Liver (tissue), 9 donors: ENCODE results near the gene ANO8. TPM values are rescaled to one million over a fixed set of nuclear protein-coding genes. Genes with fewer than 3 reads are reported as not detected.

Source experiments
- DNase-seq: peaks from one replicate; pipeline ENCODE4 v3.0.0-alpha.2; 2017; ENCODE audit warnings: low spot score
- H3K27ac ChIP-seq, 2 donors: one replicate each; pipeline ENCODE4 v1.7.0; 2013; ENCODE audit warnings: inconsistent platforms in 2 of 2, low read length in 2 of 2, control low read depth in 1 of 2, low read depth in 1 of 2, mild to moderate bottlenecking in 1 of 2
- H3K27me3 ChIP-seq, 4 donors: one replicate each; pipeline versions ENCODE4 v1.6.1 to v1.7.0; 2013; ENCODE audit warnings: low read length in 3 of 4, inconsistent platforms in 1 of 4, mild to moderate bottlenecking in 1 of 4, moderate library complexity in 1 of 4; ENCODE audit not compliant: control insufficient read depth in 4 of 4, insufficient read depth in 4 of 4
- H3K36me3 ChIP-seq, 4 donors: one replicate each; pipeline versions ENCODE4 v1.6.1 to v1.7.0; 2013; ENCODE audit warnings: low read length in 3 of 4, mild to moderate bottlenecking in 3 of 4, low read depth in 1 of 4, moderate library complexity in 1 of 4; ENCODE audit not compliant: control insufficient read depth in 4 of 4, insufficient read depth in 3 of 4
- H3K4me1 ChIP-seq, 4 donors: one replicate each; pipeline versions ENCODE4 v1.6.1 to v1.7.0; 2013; ENCODE audit warnings: low read length in 3 of 4, mild to moderate bottlenecking in 3 of 4, moderate library complexity in 1 of 4; ENCODE audit not compliant: control insufficient read depth in 4 of 4, insufficient read depth in 4 of 4
- H3K4me3 ChIP-seq, 3 donors: one replicate each; pipeline versions ENCODE4 v1.6.1 to v1.7.0; 2013; ENCODE audit warnings: low read length in 3 of 3, control low read depth in 1 of 3, low read depth in 1 of 3, mild to moderate bottlenecking in 1 of 3
- H3K9ac ChIP-seq, 2 donors: one replicate each; pipeline ENCODE4 v1.7.0; 2013; ENCODE audit warnings: low read length in 2 of 2, mild to moderate bottlenecking in 2 of 2, moderate library complexity in 2 of 2, control low read depth in 1 of 2, low read depth in 1 of 2
- H3K9me3 ChIP-seq, 4 donors: one replicate each; pipeline versions ENCODE4 v1.6.1 to v1.7.0; 2013; ENCODE audit warnings: low read length in 3 of 4; ENCODE audit not compliant: control insufficient read depth in 4 of 4
- EGR1 ChIP-seq, 2 donors: IDR thresholded peaks; 2 replicates each; pipeline ENCODE4 v1.6.1; 2016 to 2018; ENCODE audit warnings: antibody characterized with exemption in 2 of 2, low read depth in 2 of 2
- FOXA1 ChIP-seq: IDR thresholded peaks from 2 replicates; pipeline ENCODE4 v1.6.1; 2016; ENCODE audit warnings: antibody characterized with exemption
- FOXA2 ChIP-seq: IDR thresholded peaks from 2 replicates; pipeline ENCODE4 v1.6.1; 2016; ENCODE audit warnings: antibody characterized with exemption
- GABPA ChIP-seq, 2 donors: IDR thresholded peaks in 1 of 2; conservative IDR thresholded peaks in 1 of 2; 2 replicates each; pipeline ENCODE4 v1.6.1; 2016; ENCODE audit warnings: antibody characterized with exemption in 2 of 2, mild to moderate bottlenecking in 1 of 2, moderate library complexity in 1 of 2
- HNF4A ChIP-seq, 2 donors: conservative IDR thresholded peaks; 2 replicates each; pipeline ENCODE4 v1.6.1; 2016; ENCODE audit warnings: antibody characterized with exemption in 2 of 2, mild to moderate bottlenecking in 2 of 2
- HNF4G ChIP-seq: IDR thresholded peaks from 2 replicates; pipeline ENCODE4 v1.6.1; 2016; ENCODE audit warnings: antibody characterized with exemption
- JUND ChIP-seq, 2 donors: IDR thresholded peaks; 2 replicates each; pipeline ENCODE4 v1.6.1; 2016; ENCODE audit warnings: antibody characterized with exemption in 2 of 2
- NR2F2 ChIP-seq: IDR thresholded peaks from 2 replicates; pipeline ENCODE4 v1.6.1; 2016; ENCODE audit warnings: antibody characterized with exemption
- RAD21 ChIP-seq, 2 donors: IDR thresholded peaks; 2 replicates each; pipeline ENCODE4 v1.6.1; 2016; ENCODE audit warnings: antibody characterized with exemption in 2 of 2, mild to moderate bottlenecking in 2 of 2
- RXRA ChIP-seq, 2 donors: IDR thresholded peaks; 2 replicates each; pipeline ENCODE4 v1.6.1; 2017 to 2018; ENCODE audit warnings: antibody characterized with exemption in 2 of 2, mild to moderate bottlenecking in 1 of 2
- SP1 ChIP-seq: IDR thresholded peaks from 2 replicates; pipeline ENCODE4 v1.6.1; 2018; ENCODE audit warnings: antibody characterized with exemption, mild to moderate bottlenecking
- TAF1 ChIP-seq: conservative IDR thresholded peaks from 2 replicates; pipeline ENCODE4 v1.6.1; 2016; ENCODE audit warnings: antibody characterized with exemption, mild to moderate bottlenecking
- YY1 ChIP-seq: IDR thresholded peaks from 2 replicates; pipeline ENCODE4 v1.6.1; 2016; ENCODE audit warnings: antibody characterized with exemption, mild to moderate bottlenecking
- WGBS: extraction: QIAGEN DNeasy Blood & Tissue Kit; methylation state at CpG from one replicate; pipeline ENCODE4 v1.1.7; 2013; 5-methylcytosine and 5-hydroxymethylcytosine counted together
- polyA plus RNA-seq, 2 donors: library from polyadenylated mRNA; stranded (reverse) in 1 of 2; unstranded in 1 of 2; fragments of 200-250 nt in 1 of 2; fragments of >200 nt in 1 of 2; fragmentation: Nextera tagmentation in 1 of 2; extraction: Ambion mirVana in 1 of 2; gene quantifications; one replicate each; pipeline versions ENCODE4 v1.2.1 to v1.2.3, GENCODE V29; 2013 to 2015
- total RNA-seq, 2 donors: library from RNA; depleted of rRNA; stranded (reverse); fragments of >200 nt; gene quantifications; one replicate each; pipeline ENCODE4 v1.2.3, GENCODE V29; 2014
- TF ChIP-seq, protein P1 (sequence below): IDR thresholded peaks from 2 replicates; pipeline ENCODE4 v1.6.1; 2016; ENCODE audit warnings: antibody characterized with exemption
- TF ChIP-seq, protein P2 (sequence below): fragments of 150-350 bp; IDR thresholded peaks from 2 replicates; pipeline ENCODE4 v1.5.1; 2017; ENCODE audit warnings: improper control_type of control experiment, low read depth, low read length; ENCODE audit not compliant: missing input control
- TF ChIP-seq, protein P3 (sequence below): IDR thresholded peaks from 2 replicates; pipeline ENCODE4 v1.6.1; 2016; ENCODE audit warnings: antibody characterized with exemption, mild to moderate bottlenecking
- TF ChIP-seq, protein P4 (sequence below): IDR thresholded peaks from 2 replicates; pipeline ENCODE4 v1.6.1; 2016; ENCODE audit warnings: antibody characterized with exemption
- TF ChIP-seq, protein P5 (sequence below): IDR thresholded peaks from 2 replicates; pipeline ENCODE4 v1.6.1; 2016; ENCODE audit warnings: antibody characterized with exemption
- donor health status: healthy.
- donor health status: healthy.
- donor health status: healthy.
- donor health status: healthy.
- donor health status: healthy.

The ANO8 gene
- total and polyA plus RNA-seq, 4 donors, result 0.75 to 5.8 (median 2.1) TPM

DNA sequence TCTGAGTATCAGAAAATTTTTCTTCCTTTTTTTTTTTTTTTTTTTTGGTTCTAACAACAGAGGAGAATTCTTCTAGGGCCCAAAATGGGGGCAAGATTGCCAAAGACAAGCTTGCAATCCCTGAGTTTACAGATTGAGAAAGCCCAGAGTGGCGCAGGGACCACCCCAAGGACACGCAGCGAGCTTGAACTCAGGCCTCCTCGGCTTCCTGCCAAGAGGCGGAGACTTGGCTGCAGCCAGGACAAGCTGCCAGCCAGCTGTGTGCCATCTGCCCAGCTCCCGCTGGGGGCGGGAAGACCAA, 29.5 kb downstream of the ANO8 start:
- H3K4me3 ChIP-seq, result peak overlapping the region in 1 of 3 donors; percentile 81
- peak overlapping the region; percentile 55 to 93 for H3K27ac ChIP-seq
- DNase-seq, result no peak
- TF ChIP-seq FOXA2 (no peak), FOXA1 (peak; percentile 10), HNF4G (no peak), JUND (IDR thresholded peaks at IDR 0.05) (no peak), RXRA (IDR thresholded peaks at IDR 0.05) (peak; percentile 74 to 77), RAD21 (IDR thresholded peaks at IDR 0.05) (no peak), GABPA (IDR thresholded peaks at IDR 0.05 in 1 of 2, conservative IDR thresholded peaks at IDR 0.05 in 1 of 2) (no peak), SP1 (peak; percentile 91)
- TF ChIP-seq, protein P1, sequence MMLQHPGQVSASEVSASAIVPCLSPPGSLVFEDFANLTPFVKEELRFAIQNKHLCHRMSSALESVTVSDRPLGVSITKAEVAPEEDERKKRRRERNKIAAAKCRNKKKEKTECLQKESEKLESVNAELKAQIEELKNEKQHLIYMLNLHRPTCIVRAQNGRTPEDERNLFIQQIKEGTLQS, result no peak
- TF ChIP-seq, protein P2, sequence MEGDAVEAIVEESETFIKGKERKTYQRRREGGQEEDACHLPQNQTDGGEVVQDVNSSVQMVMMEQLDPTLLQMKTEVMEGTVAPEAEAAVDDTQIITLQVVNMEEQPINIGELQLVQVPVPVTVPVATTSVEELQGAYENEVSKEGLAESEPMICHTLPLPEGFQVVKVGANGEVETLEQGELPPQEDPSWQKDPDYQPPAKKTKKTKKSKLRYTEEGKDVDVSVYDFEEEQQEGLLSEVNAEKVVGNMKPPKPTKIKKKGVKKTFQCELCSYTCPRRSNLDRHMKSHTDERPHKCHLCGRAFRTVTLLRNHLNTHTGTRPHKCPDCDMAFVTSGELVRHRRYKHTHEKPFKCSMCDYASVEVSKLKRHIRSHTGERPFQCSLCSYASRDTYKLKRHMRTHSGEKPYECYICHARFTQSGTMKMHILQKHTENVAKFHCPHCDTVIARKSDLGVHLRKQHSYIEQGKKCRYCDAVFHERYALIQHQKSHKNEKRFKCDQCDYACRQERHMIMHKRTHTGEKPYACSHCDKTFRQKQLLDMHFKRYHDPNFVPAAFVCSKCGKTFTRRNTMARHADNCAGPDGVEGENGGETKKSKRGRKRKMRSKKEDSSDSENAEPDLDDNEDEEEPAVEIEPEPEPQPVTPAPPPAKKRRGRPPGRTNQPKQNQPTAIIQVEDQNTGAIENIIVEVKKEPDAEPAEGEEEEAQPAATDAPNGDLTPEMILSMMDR, result no peak
- H3K36me3 ChIP-seq, result no peaks in the 10 kb centered on the region
- H3K9ac ChIP-seq, result no peak overlapping the region
- H3K9me3 ChIP-seq, result no peaks in the 10 kb centered on the region
- peaks cover 12 to 53% (median 41%) of the 10 kb centered on the region in 4 donors for H3K4me1 ChIP-seq
- WGBS, result under 1% methylated on average over 7 of the region's 7 CpGs
- no peaks in the 10 kb centered on the region for H3K27me3 ChIP-seq

DNA sequence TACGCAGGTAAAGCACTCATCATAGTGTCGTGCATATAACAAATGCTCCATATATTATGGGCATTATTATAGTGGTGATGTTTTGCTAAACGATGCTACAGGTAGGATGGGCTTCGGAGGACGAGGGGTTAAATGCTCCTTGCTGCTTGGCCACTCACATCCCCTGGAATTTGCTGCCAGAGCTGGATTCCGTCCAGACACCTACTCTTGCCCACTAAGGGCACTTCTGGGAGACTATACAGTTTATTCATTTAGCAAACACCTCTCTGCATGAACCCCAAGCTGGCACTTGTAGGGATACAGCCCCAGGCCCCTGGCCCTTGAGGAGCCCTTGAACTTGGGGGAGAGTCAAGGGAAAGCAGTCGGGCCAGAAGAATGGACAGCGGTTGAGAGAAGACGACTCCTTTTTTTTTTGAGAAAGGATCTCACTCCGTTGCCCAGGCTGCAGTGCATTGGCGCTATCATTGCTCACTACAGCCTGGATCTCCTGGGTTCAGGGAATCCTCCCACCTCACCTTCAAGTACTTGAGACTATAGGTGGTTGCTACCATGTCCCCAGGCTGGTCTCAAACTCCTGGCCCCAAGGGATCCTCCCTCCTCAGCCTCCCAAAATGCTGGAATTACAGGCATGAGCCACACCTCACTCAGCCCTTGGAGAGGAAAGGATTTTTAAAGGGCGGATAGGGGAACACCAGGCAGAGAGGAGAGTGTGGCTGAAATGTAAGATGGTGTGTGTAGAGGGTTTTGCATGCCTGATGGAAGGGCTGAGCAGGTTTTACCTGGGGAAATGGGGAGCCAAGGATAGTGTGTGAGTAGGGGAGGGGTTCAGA, 30.1 kb downstream of the ANO8 start:
- TF ChIP-seq SP1, result no peak
- no peak for TF ChIP-seq JUND (IDR thresholded peaks at IDR 0.05)
- no peak for TF ChIP-seq FOXA1
- TF ChIP-seq, protein P1, result no peak
- TF ChIP-seq RXRA (IDR thresholded peaks at IDR 0.05), result no peak
- Histone ChIP-seq H3K9ac (no peak overlapping the region), H3K27me3 (no peaks in the 10 kb centered on the region), H3K9me3 (no peaks in the 10 kb centered on the region), H3K27ac (peak overlapping the region; percentile 55 to 93), H3K36me3 (no peaks in the 10 kb centered on the region), H3K4me1 (peaks cover 12 to 49% (median 38%) of the 10 kb centered on the region in 4 donors), H3K4me3 (no peak overlapping the region)
- WGBS, result 67% methylated on average over 12 of the region's 12 CpGs
- no peak for DNase-seq

GRCh38 chr19:17303940-17304267, 30.8 kb downstream of the ANO8 start:
- Histone ChIP-seq H3K27ac (peak overlapping the region in 1 of 2 donors; percentile 23), H3K9me3 (no peaks in the 10 kb centered on the region), H3K27me3 (no peaks in the 10 kb centered on the region), H3K4me1 (peaks cover 12 to 46% (median 37%) of the 10 kb centered on the region in 4 donors), H3K4me3 (no peak overlapping the region), H3K36me3 (no peaks in the 10 kb centered on the region), H3K9ac (no peak overlapping the region)
- 65% methylated on average over 12 of the region's 12 CpGs for WGBS
- DNase-seq, result no peak
- TF ChIP-seq FOXA1 (no peak), HNF4A (conservative IDR thresholded peaks at IDR 0.05) (no peak), TAF1 (no peak), EGR1 (IDR thresholded peaks at IDR 0.05; ENCODE audit: low read depth in 2 of 2) (no peak), JUND (IDR thresholded peaks at IDR 0.05) (no peak), GABPA (IDR thresholded peaks at IDR 0.05 in 1 of 2, conservative IDR thresholded peaks at IDR 0.05 in 1 of 2) (no peak), SP1 (no peak), HNF4G (no peak), YY1 (no peak), RAD21 (IDR thresholded peaks at IDR 0.05) (no peak), NR2F2 (no peak), FOXA2 (no peak)
- TF ChIP-seq, protein P3, sequence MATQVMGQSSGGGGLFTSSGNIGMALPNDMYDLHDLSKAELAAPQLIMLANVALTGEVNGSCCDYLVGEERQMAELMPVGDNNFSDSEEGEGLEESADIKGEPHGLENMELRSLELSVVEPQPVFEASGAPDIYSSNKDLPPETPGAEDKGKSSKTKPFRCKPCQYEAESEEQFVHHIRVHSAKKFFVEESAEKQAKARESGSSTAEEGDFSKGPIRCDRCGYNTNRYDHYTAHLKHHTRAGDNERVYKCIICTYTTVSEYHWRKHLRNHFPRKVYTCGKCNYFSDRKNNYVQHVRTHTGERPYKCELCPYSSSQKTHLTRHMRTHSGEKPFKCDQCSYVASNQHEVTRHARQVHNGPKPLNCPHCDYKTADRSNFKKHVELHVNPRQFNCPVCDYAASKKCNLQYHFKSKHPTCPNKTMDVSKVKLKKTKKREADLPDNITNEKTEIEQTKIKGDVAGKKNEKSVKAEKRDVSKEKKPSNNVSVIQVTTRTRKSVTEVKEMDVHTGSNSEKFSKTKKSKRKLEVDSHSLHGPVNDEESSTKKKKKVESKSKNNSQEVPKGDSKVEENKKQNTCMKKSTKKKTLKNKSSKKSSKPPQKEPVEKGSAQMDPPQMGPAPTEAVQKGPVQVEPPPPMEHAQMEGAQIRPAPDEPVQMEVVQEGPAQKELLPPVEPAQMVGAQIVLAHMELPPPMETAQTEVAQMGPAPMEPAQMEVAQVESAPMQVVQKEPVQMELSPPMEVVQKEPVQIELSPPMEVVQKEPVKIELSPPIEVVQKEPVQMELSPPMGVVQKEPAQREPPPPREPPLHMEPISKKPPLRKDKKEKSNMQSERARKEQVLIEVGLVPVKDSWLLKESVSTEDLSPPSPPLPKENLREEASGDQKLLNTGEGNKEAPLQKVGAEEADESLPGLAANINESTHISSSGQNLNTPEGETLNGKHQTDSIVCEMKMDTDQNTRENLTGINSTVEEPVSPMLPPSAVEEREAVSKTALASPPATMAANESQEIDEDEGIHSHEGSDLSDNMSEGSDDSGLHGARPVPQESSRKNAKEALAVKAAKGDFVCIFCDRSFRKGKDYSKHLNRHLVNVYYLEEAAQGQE, result no peak
- TF ChIP-seq, protein P4, sequence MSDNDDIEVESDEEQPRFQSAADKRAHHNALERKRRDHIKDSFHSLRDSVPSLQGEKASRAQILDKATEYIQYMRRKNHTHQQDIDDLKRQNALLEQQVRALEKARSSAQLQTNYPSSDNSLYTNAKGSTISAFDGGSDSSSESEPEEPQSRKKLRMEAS, result no peak
- TF ChIP-seq, protein P1, result no peak
- TF ChIP-seq, protein P5, sequence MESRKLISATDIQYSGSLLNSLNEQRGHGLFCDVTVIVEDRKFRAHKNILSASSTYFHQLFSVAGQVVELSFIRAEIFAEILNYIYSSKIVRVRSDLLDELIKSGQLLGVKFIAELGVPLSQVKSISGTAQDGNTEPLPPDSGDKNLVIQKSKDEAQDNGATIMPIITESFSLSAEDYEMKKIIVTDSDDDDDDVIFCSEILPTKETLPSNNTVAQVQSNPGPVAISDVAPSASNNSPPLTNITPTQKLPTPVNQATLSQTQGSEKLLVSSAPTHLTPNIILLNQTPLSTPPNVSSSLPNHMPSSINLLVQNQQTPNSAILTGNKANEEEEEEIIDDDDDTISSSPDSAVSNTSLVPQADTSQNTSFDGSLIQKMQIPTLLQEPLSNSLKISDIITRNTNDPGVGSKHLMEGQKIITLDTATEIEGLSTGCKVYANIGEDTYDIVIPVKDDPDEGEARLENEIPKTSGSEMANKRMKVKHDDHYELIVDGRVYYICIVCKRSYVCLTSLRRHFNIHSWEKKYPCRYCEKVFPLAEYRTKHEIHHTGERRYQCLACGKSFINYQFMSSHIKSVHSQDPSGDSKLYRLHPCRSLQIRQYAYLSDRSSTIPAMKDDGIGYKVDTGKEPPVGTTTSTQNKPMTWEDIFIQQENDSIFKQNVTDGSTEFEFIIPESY, result no peak
